Measurements from ENCODE around the gene RALGAPA1.
"Not testable (repeated sequence)": the region's sequence is repeated elsewhere in the genome, so short reads cannot be mapped to it uniquely, and the experiment has no call there.

RALGAPA1 gene

GRCh38 chr14:35695647-35696046 is 113.4 kb downstream of the RALGAPA1 start:
- Mint-ChIP-seq H3K4me1 (no peaks in the 10 kb centered on the region), H3K27ac (no peak overlapping the region), H3K27me3 (ENCODE audit: low read depth) (no peaks in the 10 kb centered on the region), H3K9me3 (no peaks in the 10 kb centered on the region), H3K36me3 (ENCODE audit: low read depth) (no peaks in the 10 kb centered on the region), H3K4me3 (no peak overlapping the region)
- no peak for TF ChIP-seq CTCF (IDR thresholded peaks at IDR 0.05; ENCODE audit: unreplicated experiment in 3 of 3)

- H3K36me3 Mint-ChIP-seq (ENCODE audit: low read depth): no peaks in the 10 kb centered on the region
- no peaks in the 10 kb centered on the region for H3K27me3 Mint-ChIP-seq (ENCODE audit: low read depth)
Measured at GRCh38 chr14:35695072-35695471, 114.0 kb downstream of the RALGAPA1 start.

GRCh38 chr14:35689000-35689460 is 120.1 kb downstream of the RALGAPA1 start:
- H3K4me3 Mint-ChIP-seq: no peak overlapping the region
- H3K9me3 Mint-ChIP-seq: no peaks in the 10 kb centered on the region
- TF ChIP-seq CTCF (IDR thresholded peaks at IDR 0.05; ENCODE audit: unreplicated experiment in 3 of 3): no peak
- H3K27ac Mint-ChIP-seq: no peak overlapping the region
- H3K36me3 Mint-ChIP-seq (ENCODE audit: low read depth): peaks cover 17% of the 10 kb centered on the region
- no peaks in the 10 kb centered on the region for H3K4me1 Mint-ChIP-seq
- no peaks in the 10 kb centered on the region for H3K27me3 Mint-ChIP-seq (ENCODE audit: low read depth)

More at GRCh38 chr14:35695072-35695471, 114.0 kb downstream of the RALGAPA1 start:
- Mint-ChIP-seq H3K27ac (no peak overlapping the region), H3K4me1 (no peaks in the 10 kb centered on the region), H3K9me3 (no peaks in the 10 kb centered on the region), H3K4me3 (no peak overlapping the region)
- TF ChIP-seq CTCF (IDR thresholded peaks at IDR 0.05; ENCODE audit: unreplicated experiment in 3 of 3): no peak

GRCh38 chr14:35688126-35688826 is 120.8 kb downstream of the RALGAPA1 start:
- Mint-ChIP-seq H3K27me3 (ENCODE audit: low read depth) (no peaks in the 10 kb centered on the region), H3K36me3 (ENCODE audit: low read depth) (peaks cover 22% of the 10 kb centered on the region), H3K4me3 (no peak overlapping the region), H3K4me1 (no peaks in the 10 kb centered on the region), H3K27ac (no peak overlapping the region), H3K9me3 (no peaks in the 10 kb centered on the region)
- TF ChIP-seq CTCF (IDR thresholded peaks at IDR 0.05; ENCODE audit: unreplicated experiment in 3 of 3): no peak

- Mint-ChIP-seq H3K4me3 (no peak overlapping the region), H3K36me3 (ENCODE audit: low read depth) (peaks cover 22% of the 10 kb centered on the region), H3K27me3 (ENCODE audit: low read depth) (no peaks in the 10 kb centered on the region), H3K27ac (no peak overlapping the region), H3K9me3 (no peaks in the 10 kb centered on the region), H3K4me1 (no peaks in the 10 kb centered on the region)
- peak; percentile 74 to 79 (median 78) for TF ChIP-seq CTCF (IDR thresholded peaks at IDR 0.05; ENCODE audit: unreplicated experiment in 3 of 3)
Measured at GRCh38 chr14:35687335-35687939, 121.7 kb downstream of the RALGAPA1 start.

GRCh38 chr14:35683688-35684087 is 125.4 kb downstream of the RALGAPA1 start:
- H3K9me3 Mint-ChIP-seq; H3K4me3 Mint-ChIP-seq; H3K27me3 Mint-ChIP-seq (ENCODE audit: low read depth); H3K27ac Mint-ChIP-seq; H3K4me1 Mint-ChIP-seq: not testable (repeated sequence)
- H3K36me3 Mint-ChIP-seq (ENCODE audit: low read depth): peaks cover 20% of the 10 kb centered on the region

Data from nephron (organoid).